ENCODE results near the gene FAM217B. TPM values are rescaled to one million over a fixed set of nuclear protein-coding genes. Genes with fewer than 3 reads are reported as not detected.

FAM217B gene
- total RNA-seq, 2 experiments from 2014 or later, result 17.6 to 18.7 TPM

DNA sequence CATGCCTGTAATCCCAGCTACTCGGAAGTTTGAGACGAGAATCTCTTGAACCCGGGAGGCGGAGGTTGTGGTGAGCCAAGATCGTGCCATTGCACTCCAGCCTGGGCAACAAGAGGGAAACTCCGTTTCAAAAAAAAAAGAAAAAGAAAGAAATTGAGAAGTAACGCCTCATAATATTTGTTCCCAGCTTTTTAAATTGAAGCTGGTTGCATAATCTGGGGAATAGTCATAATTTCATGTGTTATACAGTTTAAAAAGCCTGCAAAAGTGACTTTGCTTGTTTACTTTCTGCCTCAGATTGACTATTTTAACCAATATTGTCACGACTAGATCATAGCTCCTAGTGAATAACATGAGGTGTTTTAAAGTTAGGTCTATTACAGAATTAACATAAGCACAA is 7.2 kb downstream of the FAM217B start:
- Mint-ChIP-seq H3K27me3 (no peaks in the 10 kb centered on the region), H3K36me3 (ENCODE audit: low read depth) (peaks cover 20% of the 10 kb centered on the region), H3K4me1 (ENCODE audit: low read depth) (peaks cover 30% of the 10 kb centered on the region), H3K27ac (no peak overlapping the region), H3K9me3 (no peaks in the 10 kb centered on the region), H3K4me3 (no peak overlapping the region)
- TF ChIP-seq CTCF (IDR thresholded peaks at IDR 0.05), result no peak
- ATAC-seq (no peak), DNase-seq (no peak)
- intact Hi-C loops (cut with micrococcal nuclease), result loop anchor here (10.0 kb wide), 1 partner anchor 107 kb away; no protein-coding TSS in a partner anchor
- POLR2A ChIA-PET, result interaction anchor here (0.6 to 1.2 kb wide), 2 partner anchors 11 to 50 kb away, joined by 3 read pairs; partner anchors contain the start of gene CDH26
- CTCF ChIA-PET, result interaction anchor here (1.0 to 2.8 kb wide), 4 partner anchors 13 to 263 kb away, joined by 3 to 12 read pairs (median 4); partner anchors contain the start of gene SYCP2

DNA sequence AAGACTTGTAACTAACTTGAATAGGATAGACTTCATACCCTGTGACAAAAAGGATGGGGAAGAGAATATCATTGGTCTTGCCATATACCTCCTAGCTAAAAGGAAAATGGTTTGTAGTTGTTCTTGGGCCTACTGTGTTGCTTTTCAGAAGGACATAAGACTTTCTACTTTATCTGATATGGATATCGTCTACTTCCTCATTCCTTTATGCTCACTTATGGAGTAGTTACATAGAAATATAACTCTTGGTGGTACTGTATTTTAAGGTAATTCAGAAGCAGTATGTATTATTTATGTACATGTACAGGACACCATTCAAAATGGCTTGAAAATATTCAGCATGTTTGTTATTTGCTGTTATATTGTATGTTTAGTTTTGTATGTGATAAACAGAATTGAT is 8.0 kb downstream of the FAM217B start:
- TF ChIP-seq CTCF (IDR thresholded peaks at IDR 0.05), result no peak
- H3K36me3 Mint-ChIP-seq (ENCODE audit: low read depth), result peaks cover 15% of the 10 kb centered on the region
- no peaks in the 10 kb centered on the region for H3K27me3 Mint-ChIP-seq
- no peak overlapping the region for H3K4me3 Mint-ChIP-seq
- ChIA-PET CTCF (interaction anchor here (0.6 to 3.6 kb wide), 10 partner anchors 8 to 109 kb away, joined by 3 to 26 read pairs (median 8); partner anchors contain the start of genes CDH26, FAM217B, PPP1R3D and SYCP2), POLR2A (no interaction called here)
- DNase-seq (no peak), ATAC-seq (no peak)
- H3K27ac Mint-ChIP-seq, result peak overlapping the region; percentile 90
- H3K9me3 Mint-ChIP-seq, result no peaks in the 10 kb centered on the region
- intact Hi-C loops (cut with micrococcal nuclease), result loop anchor here (10.0 kb wide), 1 partner anchor 107 kb away; no protein-coding TSS in a partner anchor
- H3K4me1 Mint-ChIP-seq (ENCODE audit: low read depth), result peaks cover 30% of the 10 kb centered on the region

- POLR2A ChIA-PET, result no interaction called here
- CTCF ChIA-PET, result interaction anchor here (0.6 to 3.6 kb wide), 14 partner anchors 9 to 1209 kb away, joined by 3 to 26 read pairs (median 6); partner anchors contain the start of genes CDH26, FAM217B, PPP1R3D and SYCP2
- DNase-seq (peak; percentile 53), ATAC-seq (peak; percentile 79)
- peak; percentile 83 for TF ChIP-seq CTCF (IDR thresholded peaks at IDR 0.05)
- Mint-ChIP-seq H3K27ac (peak overlapping the region; percentile 90), H3K4me1 (ENCODE audit: low read depth) (peaks cover 30% of the 10 kb centered on the region), H3K36me3 (ENCODE audit: low read depth) (peaks cover 14% of the 10 kb centered on the region), H3K4me3 (peak overlapping the region; percentile 35), H3K27me3 (no peaks in the 10 kb centered on the region), H3K9me3 (no peaks in the 10 kb centered on the region)
- intact Hi-C loops (cut with micrococcal nuclease), result loop anchor here (10.0 kb wide), 1 partner anchor 106 kb away; no protein-coding TSS in a partner anchor
Measured at GRCh38 chr20:59948828-59949720, 8.9 kb downstream of the FAM217B start.

- CTCF ChIA-PET, result interaction anchor here (1.3 to 3.6 kb wide), 9 partner anchors 8 to 187 kb away, joined by 3 to 26 read pairs (median 9); partner anchors contain the start of genes CDH26, FAM217B, PPP1R3D and SYCP2
- Mint-ChIP-seq H3K27me3 (no peaks in the 10 kb centered on the region), H3K4me1 (ENCODE audit: low read depth) (peaks cover 30% of the 10 kb centered on the region)
Measured at GRCh38 chr20:59949911-59950310, 9.7 kb downstream of the FAM217B start.

More at GRCh38 chr20:59949911-59950310, 9.7 kb downstream of the FAM217B start:
- Mint-ChIP-seq H3K27ac (no peak overlapping the region), H3K36me3 (ENCODE audit: low read depth) (peaks cover 8% of the 10 kb centered on the region), H3K4me3 (no peak overlapping the region), H3K9me3 (no peaks in the 10 kb centered on the region)
- POLR2A ChIA-PET, result no interaction called here
- no peak for DNase-seq
- ATAC-seq, result no peak
- TF ChIP-seq CTCF (IDR thresholded peaks at IDR 0.05), result no peak
- intact Hi-C loops (cut with micrococcal nuclease), result loop anchor here (10.0 kb wide), 1 partner anchor 105 kb away; no protein-coding TSS in a partner anchor
